GM19324 (cell line): ENCODE measurements around the gene FBL.
"Not testable (repeated sequence)": the region's sequence is repeated elsewhere in the genome, so short reads cannot be mapped to it uniquely, and the experiment has no call there.

Source experiments
- ATAC-seq: cut with Tn5 transposase; IDR thresholded peaks from one replicate; pipeline ENCODE4 v1.9.1; 2021; ENCODE audit warnings: mild to moderate bottlenecking, moderate library complexity; ENCODE audit not compliant: unreplicated experiment, low FRiP score

The FBL gene

DNA sequence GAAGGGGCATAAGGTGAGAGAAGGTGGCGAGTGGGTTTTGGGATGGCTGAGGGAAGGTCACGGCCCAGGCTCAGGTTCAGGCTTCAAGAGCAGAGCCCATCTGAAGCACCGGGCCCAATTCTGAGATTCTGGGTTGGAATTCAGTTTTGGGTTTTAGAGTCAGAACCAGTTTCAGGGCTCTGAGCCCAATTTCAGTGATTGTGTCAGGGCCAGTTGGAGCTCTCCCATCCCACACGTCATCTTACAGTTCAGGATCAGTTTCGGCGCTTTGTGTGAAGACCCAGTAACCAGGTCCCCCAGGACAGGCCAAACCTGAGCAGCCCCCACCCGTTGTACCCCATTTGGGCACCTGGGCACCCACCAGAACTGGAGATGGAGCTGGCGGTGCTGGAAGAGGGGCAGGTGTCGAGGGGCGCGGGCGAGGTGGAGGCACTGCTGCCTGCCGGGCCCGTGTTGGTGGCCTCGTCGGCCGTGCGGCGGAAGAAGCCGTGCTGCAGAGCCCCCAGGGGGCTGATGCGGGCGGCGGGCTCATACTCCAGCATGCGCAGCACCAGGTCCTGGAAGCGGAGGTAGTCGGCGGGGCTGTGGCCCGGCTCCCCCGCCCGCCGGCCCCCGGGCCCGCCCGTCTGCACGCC lies 19.8 kb downstream of the FBL start:
- no peak for ATAC-seq

DNA sequence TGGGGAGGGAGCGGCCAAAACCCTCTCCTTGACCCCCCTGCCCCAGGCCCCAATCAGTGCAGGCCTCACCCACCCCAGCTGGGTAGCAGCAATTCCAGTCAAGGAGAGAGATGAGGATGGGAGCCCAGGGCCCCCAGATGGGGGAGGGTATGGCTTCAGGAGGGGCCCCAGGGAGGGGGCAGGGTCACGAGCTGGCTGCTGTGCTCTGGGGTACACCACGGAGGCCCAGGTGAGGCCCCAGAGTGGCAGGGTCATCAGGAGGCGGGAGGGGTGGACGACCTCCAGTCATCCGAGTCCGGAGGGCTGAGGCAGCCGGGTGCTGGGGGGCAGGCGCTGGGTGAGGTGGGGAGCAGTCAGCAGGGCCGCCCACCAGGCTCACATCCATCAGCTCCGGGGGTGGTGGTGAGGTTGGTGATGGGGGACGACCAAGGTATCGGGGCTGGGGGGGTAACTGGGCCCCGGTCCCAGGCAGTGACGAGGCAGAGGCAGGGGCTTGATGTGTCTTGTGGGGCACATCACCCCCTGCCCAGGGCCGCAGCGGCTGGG lies 20.6 kb downstream of the FBL start:
- ATAC-seq = no peak

DNA sequence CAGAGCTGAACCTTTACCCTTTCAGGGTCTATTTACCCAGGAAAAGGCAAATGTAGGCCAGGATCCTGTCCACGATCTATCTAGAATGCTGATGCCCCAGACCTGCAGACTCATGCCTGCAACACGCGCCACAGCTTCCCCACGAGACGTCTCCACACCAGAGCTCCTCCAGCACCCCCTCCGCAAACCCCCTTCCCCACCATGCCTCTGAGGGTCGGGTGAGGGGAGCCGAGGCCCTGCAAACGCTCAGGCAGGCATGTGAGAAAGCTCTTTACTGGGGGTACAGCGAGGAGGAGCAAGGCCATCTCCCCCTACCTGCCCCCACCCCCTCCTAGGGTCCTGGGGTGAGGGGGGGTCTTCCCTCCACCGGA lies 21.1 kb downstream of the FBL start:
- no peak for ATAC-seq

DNA sequence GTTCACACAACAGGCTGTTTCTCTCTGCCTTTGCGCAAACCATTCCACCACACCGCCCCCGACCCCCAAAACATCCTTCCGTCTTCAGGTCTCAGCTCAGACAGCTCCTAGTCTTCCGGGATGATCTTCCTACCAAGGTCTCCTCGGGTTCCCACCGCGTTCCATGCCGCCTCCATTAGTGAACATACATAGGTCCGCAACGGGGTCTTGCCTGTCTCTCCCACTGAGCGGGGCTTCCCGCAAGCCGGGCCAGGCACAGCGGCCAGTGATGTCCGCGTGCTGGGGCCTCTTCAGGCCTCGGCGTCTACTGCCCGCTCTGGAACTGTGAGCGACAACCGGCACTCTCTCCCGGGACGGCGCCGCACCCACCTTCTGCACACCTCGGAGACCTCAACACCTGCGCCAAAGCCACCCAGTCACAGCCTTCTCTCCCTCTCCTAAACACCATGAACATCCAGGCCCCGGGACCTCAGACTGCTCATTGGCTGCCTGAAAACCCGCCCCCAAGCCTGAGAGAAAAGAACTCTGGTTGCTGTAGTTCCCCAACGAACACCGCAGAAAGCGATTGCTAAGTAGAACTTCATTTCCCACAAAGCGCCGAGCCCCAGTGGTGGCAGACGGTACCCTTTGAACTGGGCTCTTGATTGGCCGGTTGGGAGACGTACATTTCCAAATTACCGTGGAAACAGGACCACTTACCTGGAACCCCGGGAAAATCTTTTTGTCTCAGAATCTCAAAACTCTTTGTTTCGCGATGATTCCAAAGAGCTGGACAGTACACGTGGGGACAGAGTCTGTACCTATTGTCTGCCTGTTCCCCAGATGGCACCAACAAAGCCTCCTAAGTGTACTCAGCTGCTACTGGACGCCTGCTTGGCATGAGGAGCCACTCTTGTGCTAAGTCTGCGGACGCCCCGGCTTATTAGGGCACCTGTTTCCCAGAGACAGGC lies 21.8 kb downstream of the FBL start:
- ATAC-seq = peak; percentile 87

DNA sequence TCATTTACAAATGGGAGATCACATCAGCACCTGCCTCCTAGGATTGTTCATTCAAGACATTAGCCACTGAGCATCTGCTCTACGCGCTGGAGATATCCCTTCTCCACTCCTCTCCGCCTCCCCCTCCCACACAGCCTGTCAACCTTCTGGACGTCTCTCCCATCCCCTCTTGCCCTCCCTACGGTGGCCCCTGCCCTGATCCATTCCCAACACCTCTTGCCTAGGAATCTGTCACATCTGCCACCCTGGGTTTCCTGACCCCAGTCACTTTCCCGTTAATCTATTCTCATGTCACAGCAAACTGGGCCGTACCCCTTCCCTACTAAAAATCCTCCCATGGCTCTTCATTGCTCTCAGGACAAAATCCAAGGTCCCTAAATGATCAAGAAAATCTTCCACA lies 22.5 kb downstream of the FBL start:
- ATAC-seq = no peak

GRCh38 chr19:39820696-39821095 lies 25.5 kb downstream of the FBL start:
- no peak for ATAC-seq

DNA sequence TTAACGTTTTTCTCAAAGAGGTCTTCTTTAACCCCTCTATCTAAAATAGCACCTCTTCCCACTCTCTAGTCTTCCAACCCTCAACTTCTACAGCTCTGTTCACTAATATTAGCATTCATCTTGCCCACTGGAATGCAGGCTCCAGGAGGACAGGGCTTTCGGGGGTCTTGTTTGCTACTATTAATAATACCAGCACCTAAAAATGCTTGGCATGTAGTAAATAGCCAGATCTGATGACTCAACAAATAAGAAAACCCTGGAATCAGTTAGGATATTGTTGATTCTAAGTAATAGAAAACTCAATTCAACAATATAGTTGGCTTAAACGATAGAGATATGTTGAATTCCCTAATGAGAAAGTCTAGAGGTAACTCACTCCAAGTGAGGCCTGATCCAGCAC lies 26.4 kb downstream of the FBL start:
- no peak for ATAC-seq

GRCh38 chr19:39818626-39819097 lies 27.5 kb downstream of the FBL start:
- peak; percentile 73 for ATAC-seq

DNA sequence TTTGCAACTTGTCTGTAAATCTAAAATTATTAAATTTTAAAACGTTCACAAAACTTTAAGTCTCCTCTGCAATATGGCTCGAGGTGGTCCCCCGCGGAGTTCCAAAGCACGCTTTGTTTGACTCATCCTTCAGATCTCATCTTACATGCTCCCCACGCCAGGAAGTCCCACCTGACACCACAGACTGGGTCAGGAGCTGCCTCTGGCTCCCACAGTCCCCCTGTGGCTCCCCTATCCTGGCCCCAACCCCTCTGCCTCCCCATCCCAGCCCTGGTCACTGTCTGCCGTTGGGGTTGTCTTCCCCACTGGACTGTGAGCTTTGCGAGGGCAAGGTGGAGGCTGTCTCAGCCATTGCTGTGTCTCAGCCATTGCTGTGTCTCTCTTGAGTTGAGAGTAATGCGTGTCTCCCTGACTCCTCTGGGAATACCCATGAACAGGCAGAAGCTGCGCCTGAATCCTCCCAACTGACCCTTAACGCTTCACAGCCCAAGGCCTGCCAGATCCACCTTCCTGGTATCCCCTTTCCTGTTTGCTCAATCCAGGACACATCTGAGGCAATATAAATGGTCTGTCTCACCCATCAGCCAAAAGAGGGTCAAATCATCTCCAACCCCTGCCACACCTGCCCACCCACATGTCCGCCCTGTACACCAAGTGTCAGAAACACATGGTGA lies 28.2 kb downstream of the FBL start:
- no peak for ATAC-seq

- no peak for ATAC-seq
Measured at GRCh38 chr19:39816287-39817048, 29.7 kb downstream of the FBL start.

GRCh38 chr19:39814595-39814994 lies 31.6 kb downstream of the FBL start:
- no peak for ATAC-seq

GRCh38 chr19:39814111-39814510 lies 32.1 kb downstream of the FBL start:
- not testable (repeated sequence) for ATAC-seq

DNA sequence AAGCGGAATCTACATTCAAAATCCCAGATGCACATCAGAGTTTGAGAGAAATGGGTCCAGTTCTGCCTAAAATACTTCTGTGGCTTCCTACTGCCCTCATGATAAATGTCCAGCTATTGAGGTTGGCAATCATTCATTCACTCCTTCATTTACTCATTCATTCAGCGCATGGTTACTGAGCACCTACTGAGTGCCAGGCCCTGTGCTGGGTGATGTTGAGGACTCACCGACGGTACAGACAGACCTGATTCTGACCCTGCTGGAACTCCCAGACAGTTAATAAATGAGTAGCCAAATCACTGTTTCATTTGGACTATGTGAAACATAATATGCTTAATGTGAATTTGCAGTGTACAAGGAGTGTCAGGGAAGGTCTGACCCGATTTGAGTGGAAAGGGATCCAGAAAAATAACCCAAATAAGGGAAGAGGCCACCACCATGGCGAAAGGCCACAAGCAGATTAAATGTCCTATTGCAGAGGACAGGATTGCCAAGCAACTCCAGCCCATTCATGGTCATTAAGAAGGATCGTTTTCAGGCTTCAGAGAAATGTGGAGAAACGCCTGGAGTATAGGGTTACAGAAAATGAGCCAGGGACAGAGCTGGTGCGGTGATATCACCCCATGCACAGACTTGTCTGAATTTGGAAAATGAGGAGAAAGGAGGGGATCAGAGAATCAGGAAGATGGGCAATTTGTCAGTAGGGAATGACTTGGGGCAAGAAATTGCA lies 32.8 kb downstream of the FBL start:
- ATAC-seq = no peak

DNA sequence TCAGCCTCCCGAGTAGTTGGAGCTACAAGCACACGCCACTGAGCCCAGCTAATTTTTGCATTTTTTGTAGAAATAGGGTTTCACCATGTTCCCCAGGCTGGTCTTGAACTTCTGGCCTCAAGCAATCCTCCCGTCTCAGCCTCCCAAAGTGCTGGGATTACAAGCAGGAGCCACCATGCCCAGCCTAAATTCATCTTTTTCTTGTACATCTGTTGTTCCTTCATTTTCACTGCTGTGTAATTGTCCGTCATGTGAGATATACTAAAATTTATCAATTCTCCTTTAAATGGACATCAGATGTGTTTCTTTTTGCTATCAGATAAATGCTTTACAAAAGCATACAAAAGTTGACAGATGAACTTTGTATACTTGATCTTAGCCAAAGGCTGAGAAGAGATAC lies 35.1 kb downstream of the FBL start:
- ATAC-seq = no peak

DNA sequence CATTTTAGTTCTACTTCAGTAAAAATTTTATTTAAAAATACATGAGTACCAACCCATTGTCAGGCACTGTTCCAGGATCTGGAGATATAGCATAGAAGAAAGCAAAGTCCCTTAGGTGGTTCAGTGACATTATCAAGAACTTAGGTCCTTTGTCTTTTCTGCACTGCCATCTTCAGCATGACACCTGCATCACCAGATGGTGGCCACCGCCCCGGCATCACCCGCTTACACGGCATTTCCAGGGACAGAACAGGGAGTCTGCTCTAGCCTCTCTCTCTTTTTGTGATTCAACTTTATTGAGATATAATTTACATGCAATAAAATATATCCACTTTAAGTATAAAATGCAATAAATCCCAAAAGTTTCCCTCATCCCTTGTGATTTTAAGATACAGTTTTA lies 35.8 kb downstream of the FBL start:
- no peak for ATAC-seq

- ATAC-seq = no peak
Measured at GRCh38 chr19:39809368-39809767, 36.8 kb downstream of the FBL start.

GRCh38 chr19:39808688-39809087 lies 37.5 kb downstream of the FBL start:
- not testable (repeated sequence) for ATAC-seq

- ATAC-seq = no peak
Measured at GRCh38 chr19:39807846-39808364, 38.3 kb downstream of the FBL start.

DNA sequence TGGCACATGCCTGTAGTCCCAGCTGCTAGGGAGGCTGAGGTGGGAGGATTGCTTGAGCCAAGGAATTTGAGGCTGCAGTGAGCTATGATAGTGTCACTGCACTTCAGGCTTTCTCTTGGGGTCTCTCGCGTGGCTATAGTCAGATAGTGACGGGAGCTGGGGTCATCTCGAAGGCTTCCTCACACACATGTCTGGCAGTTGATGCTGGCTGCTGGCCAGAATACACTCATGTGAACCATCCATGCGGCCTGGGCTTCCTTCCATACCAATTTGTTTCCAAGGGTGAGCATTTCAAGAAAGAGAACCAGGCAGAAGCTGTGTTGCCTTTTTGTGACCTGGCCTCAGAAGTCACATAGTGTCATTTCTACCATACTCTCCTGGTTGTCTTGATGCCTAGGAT lies 41.1 kb downstream of the FBL start:
- no peak for ATAC-seq
